IMR-90 (cell line): ENCODE measurements around the gene RAB37. TPM values are rescaled to one million over a fixed set of nuclear protein-coding genes. Genes with fewer than 3 reads are reported as not detected.

Experiments used
- ATAC-seq: fragments of 200-7000 bp; cut with Tn5 transposase; 2 replicates; pipeline ENCODE4 v1.9.1; 2020; ENCODE audit warnings: low read depth, mild to moderate bottlenecking, moderate library complexity
- BruUV-seq: library from RNA; stranded (reverse); fragments of 400-500 nt; replicated peaks from 2 replicates; lab custom pipeline; 2021; lab: Mats Ljungman, UMichigan
- CTCF ChIA-PET: fragments of 300-600 bp; formaldehyde crosslinking; extraction: SDS; loops from one replicate; lab custom pipeline; 2021; ENCODE audit warnings: antibody characterized with exemption; lab: Yijun Ruan, JAX
- POLR2A ChIA-PET: fragments of 300-600 bp; sonication (Branson Sonifier 250); formaldehyde crosslinking; loops from one replicate; lab custom pipeline; 2022; ENCODE audit warnings: antibody characterized with exemption; ENCODE audit not compliant: unreplicated experiment; lab: Charles Lee
- DNase-seq: peaks from one replicate; pipeline ENCODE4 v3.0.0; 2013
- H2AFZ ChIP-seq: replicated peaks from 2 replicates; pipeline ENCODE3; 2013; ENCODE audit warnings: low read length, mild to moderate bottlenecking; ENCODE audit not compliant: poor library complexity
- H2AK5ac ChIP-seq: 2 replicates; pipeline ENCODE4 v1.6.1; 2013; ENCODE audit warnings: low read depth, low read length, inconsistent platforms
- H2AK9ac ChIP-seq: replicated peaks from 2 replicates; pipeline ENCODE3; 2013; ENCODE audit warnings: mild to moderate bottlenecking, low read depth, low read length, moderate library complexity; ENCODE audit not compliant: poor library complexity
- H2BK120ac ChIP-seq: 2 replicates; pipeline ENCODE4 v1.6.1; 2013; ENCODE audit warnings: low read depth, low read length, inconsistent platforms
- H2BK15ac ChIP-seq: 3 replicates; pipeline ENCODE4 v1.6.1; 2013; ENCODE audit warnings: low read depth, low read length, inconsistent platforms
- H2BK20ac ChIP-seq: 2 replicates; pipeline ENCODE4 v1.6.1; 2013; ENCODE audit warnings: low read depth, mild to moderate bottlenecking, inconsistent platforms, low read length, moderate library complexity
- H2BK5ac ChIP-seq: 2 replicates; pipeline ENCODE4 v1.6.1; 2013; ENCODE audit warnings: mild to moderate bottlenecking, low read depth, low read length, inconsistent platforms; ENCODE audit not compliant: poor library complexity, severe bottlenecking
- H3K14ac ChIP-seq: replicated peaks from 2 replicates; pipeline ENCODE4 v1.6.1; 2013; ENCODE audit warnings: low read depth, low read length, inconsistent platforms
- H3K18ac ChIP-seq: 2 replicates; pipeline ENCODE4 v1.6.1; 2013; ENCODE audit warnings: low read depth, low read length, control low read depth
- H3K23ac ChIP-seq: 2 replicates; pipeline ENCODE4 v1.6.1; 2013; ENCODE audit warnings: low read depth, low read length, inconsistent platforms
- H3K27ac ChIP-seq: 2 replicates; pipeline ENCODE4 v1.5.1; 2013; ENCODE audit warnings: mild to moderate bottlenecking, control low read depth, low read length; ENCODE audit not compliant: insufficient read depth
- H3K27me3 ChIP-seq: 2 replicates; pipeline ENCODE4 v1.6.1; 2013; ENCODE audit warnings: low read length; ENCODE audit not compliant: control insufficient read depth, insufficient read depth
- H3K36me3 ChIP-seq: 2 replicates; pipeline ENCODE4 v1.6.1; 2013; ENCODE audit warnings: low read length, mixed read lengths; ENCODE audit not compliant: control insufficient read depth, insufficient read depth
- H3K4ac ChIP-seq: 2 replicates; pipeline ENCODE4 v1.6.1; 2013; ENCODE audit warnings: low read depth, low read length, inconsistent platforms
- H3K4me1 ChIP-seq: 2 replicates; pipeline ENCODE4 v1.6.1; 2013; ENCODE audit warnings: low read length, mixed read lengths; ENCODE audit not compliant: control insufficient read depth, insufficient read depth
- H3K4me2 ChIP-seq: 2 replicates; pipeline ENCODE4 v1.6.1; 2013; ENCODE audit warnings: low read depth, mild to moderate bottlenecking, control low read depth, low read length, moderate library complexity
- H3K4me3 ChIP-seq: 2 replicates; pipeline ENCODE4 v1.5.1; 2013; ENCODE audit warnings: low read depth, mild to moderate bottlenecking, control low read depth, low read length, moderate library complexity; ENCODE audit not compliant: insufficient read depth
- H3K56ac ChIP-seq: 2 replicates; pipeline ENCODE4 v1.6.1; 2013; ENCODE audit warnings: low read length, inconsistent platforms; ENCODE audit not compliant: insufficient read depth; ENCODE audit errors: extremely low read depth
- H3K79me1 ChIP-seq, 2 experiments: 2 replicates each; pipeline ENCODE4 v1.6.1; 2013; ENCODE audit warnings: low read length in 2 of 2, inconsistent platforms in 1 of 2, low read depth in 1 of 2
- H3K9ac ChIP-seq: 2 replicates; pipeline ENCODE4 v1.6.1; 2013; ENCODE audit warnings: low read depth, low read length, control low read depth
- H3K9me1 ChIP-seq: 2 replicates; pipeline ENCODE4 v1.6.1; 2013; ENCODE audit warnings: low read length, inconsistent platforms; ENCODE audit not compliant: insufficient read depth
- H3K9me3 ChIP-seq: 2 replicates; pipeline ENCODE4 v1.6.1; 2013; ENCODE audit warnings: low read length; ENCODE audit not compliant: control insufficient read depth, insufficient read depth
- H4K20me1 ChIP-seq: 2 replicates; pipeline ENCODE4 v1.6.1; 2013; ENCODE audit warnings: low read length, inconsistent platforms; ENCODE audit not compliant: insufficient read depth
- H4K5ac ChIP-seq: 2 replicates; pipeline ENCODE4 v1.6.1; 2013; ENCODE audit warnings: mild to moderate bottlenecking, low read depth, low read length, control low read depth
- H4K8ac ChIP-seq, 2 experiments: 2 replicates each; pipeline ENCODE4 v1.6.1; 2013; ENCODE audit warnings: low read depth in 2 of 2, low read length in 2 of 2, control low read depth in 1 of 2, inconsistent platforms in 1 of 2
- H4K91ac ChIP-seq: 2 replicates; pipeline ENCODE4 v1.6.1; 2013; ENCODE audit warnings: low read depth, low read length, inconsistent platforms; ENCODE audit not compliant: insufficient read depth
- BHLHE40 ChIP-seq: fragments of 150-350 bp; IDR thresholded peaks from 2 replicates; pipeline ENCODE4 v1.6.1; 2016; ENCODE audit warnings: mild to moderate bottlenecking, low read depth, low read length
- CEBPB ChIP-seq: IDR thresholded peaks from 2 replicates; pipeline ENCODE4 v1.6.1; 2012; ENCODE audit warnings: low read depth, low read length, improper control_type of control experiment
- CHD1 ChIP-seq: IDR thresholded peaks from 2 replicates; pipeline ENCODE4 v1.6.1; 2012; ENCODE audit warnings: low read depth, low read length, improper control_type of control experiment
- FOS ChIP-seq: fragments of 150-350 bp; IDR thresholded peaks from 2 replicates; pipeline ENCODE4 v1.6.1; 2016; ENCODE audit warnings: low read depth, low read length
- MAFK ChIP-seq: IDR thresholded peaks from 2 replicates; pipeline ENCODE4 v1.6.1; 2012; ENCODE audit warnings: low read depth, low read length, improper control_type of control experiment
- MAZ ChIP-seq: IDR thresholded peaks from 2 replicates; pipeline ENCODE4 v1.6.1; 2012; ENCODE audit warnings: low read depth, mild to moderate bottlenecking, low read length, improper control_type of control experiment, moderate library complexity, borderline replicate concordance
- MXI1 ChIP-seq: IDR thresholded peaks from 2 replicates; pipeline ENCODE4 v1.6.1; 2012; ENCODE audit warnings: low read depth, mild to moderate bottlenecking, low read length, moderate library complexity, borderline replicate concordance
- NFE2L2 ChIP-seq: fragments of 150-350 bp; IDR thresholded peaks from 2 replicates; pipeline ENCODE4 v1.6.1; 2016; ENCODE audit warnings: low read depth, mild to moderate bottlenecking, low read length
- POLR2A ChIP-seq: IDR thresholded peaks from 2 replicates; pipeline ENCODE4 v1.6.1; 2012; ENCODE audit warnings: mild to moderate bottlenecking, low read depth, low read length
- RAD21 ChIP-seq: IDR thresholded peaks from 2 replicates; pipeline ENCODE4 v1.6.1; 2012; ENCODE audit warnings: low read length, improper control_type of control experiment
- RCOR1 ChIP-seq: IDR thresholded peaks from 2 replicates; pipeline ENCODE4 v1.6.1; 2012; ENCODE audit warnings: mild to moderate bottlenecking, low read length, improper control_type of control experiment; ENCODE audit not compliant: insufficient replicate concordance
- RFX5 ChIP-seq: IDR thresholded peaks from 2 replicates; pipeline ENCODE4 v1.8.0; 2012; ENCODE audit warnings: low read depth, mild to moderate bottlenecking, low read length, moderate library complexity
- SMC3 ChIP-seq: fragments of 150-350 bp; IDR thresholded peaks from 2 replicates; pipeline ENCODE4 v1.6.1; 2016; ENCODE audit warnings: low read depth, mild to moderate bottlenecking, antibody characterized with exemption, low read length, moderate library complexity
- WGBS, 2 experiments: methylation state at CpG; one replicate each; pipeline versions ENCODE4 v1.1.5 to v1.1.7; 2013; ENCODE audit warnings: missing lambda C conversion rate in 2 of 2; ENCODE audit not compliant: insufficient read length in 1 of 2; ENCODE audit errors: extremely low coverage in 2 of 2; 5-methylcytosine and 5-hydroxymethylcytosine counted together
- dilution Hi-C: fragments of 300-500 bp; cut with HindIII; formaldehyde crosslinking; loops from one replicate; pipeline ENCODE4 v1.14.3; 2018; ENCODE audit warnings: low sequenced_read_pairs; ENCODE audit not compliant: unreplicated experiment
- in situ Hi-C: fragments of 300-500 bp; cut with MboI; formaldehyde crosslinking; loops from 3 replicates; pipeline ENCODE4 v1.14.3; 2019; ENCODE audit warnings: low sequenced_read_pairs, inconsistent platforms, mixed read lengths
- intact Hi-C: fragments of 100-400 bp; cut with micrococcal nuclease; formaldehyde crosslinking; loops from 2 replicates; pipeline ENCODE4 v1.10.0; 2022
- polyA plus RNA-seq, 3 experiments: library from polyadenylated mRNA; depleted of rRNA; stranded (reverse); fragments of >200 nt; gene quantifications; 2 replicates each; pipeline ENCODE4 v1.2.3, GENCODE V29; 2012; ENCODE audit warnings: low replicate concordance in 1 of 3
- total RNA-seq: library from RNA; depleted of rRNA; stranded (reverse); fragments of >200 nt; gene quantifications from 2 replicates; pipeline ENCODE4 v1.2.3, GENCODE V29; 2012
- TF ChIP-seq, protein P1 (sequence below): conservative IDR thresholded peaks from 2 replicates; pipeline ENCODE4 v1.5.1; 2012; ENCODE audit warnings: mild to moderate bottlenecking, low read depth, low read length, improper control_type of control experiment
- TF ChIP-seq, protein P2 (sequence below): fragments of 150-350 bp; IDR thresholded peaks from 2 replicates; pipeline ENCODE4 v1.6.1; 2016; ENCODE audit warnings: low read depth, mild to moderate bottlenecking, low read length, moderate library complexity, borderline replicate concordance
- TF ChIP-seq, protein P3 (sequence below): fragments of 150-350 bp; IDR thresholded peaks from 2 replicates; pipeline ENCODE4 v1.6.1; 2017; ENCODE audit warnings: mild to moderate bottlenecking, antibody characterized with exemption, low read length, low read depth

RAB37 gene
- total and polyA plus RNA-seq, 2 of the 4 experiments (the other 2 are of a cell fraction) = 0.19 TPM; not detected in 1

DNA sequence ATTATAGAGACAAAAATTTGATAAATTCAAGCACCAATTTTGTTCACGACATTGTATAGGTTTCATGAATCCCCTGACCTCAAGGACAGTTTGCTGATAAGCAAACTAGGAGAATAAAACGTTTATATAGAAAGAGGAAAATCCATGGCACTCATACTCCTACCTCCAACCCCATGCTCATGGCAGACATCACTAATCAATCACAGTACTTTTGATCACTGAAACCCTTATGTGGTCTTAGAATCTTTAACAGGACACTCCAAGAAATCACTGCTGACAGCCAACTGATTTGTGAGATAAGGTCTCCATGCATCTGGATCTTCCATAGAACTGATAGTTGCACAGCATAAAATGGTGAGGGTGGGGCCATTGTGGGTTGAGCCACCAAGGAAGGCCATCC lies 6.7 kb downstream of the RAB37 start:
- WGBS, 2 experiments = no CpG with 5 or more reads among the region's 2 CpGs
- H2BK120ac ChIP-seq = no peak overlapping the region
- no peaks in the 10 kb centered on the region for H3K79me1 ChIP-seq
- ChIA-PET CTCF (no interaction called here), POLR2A (no interaction called here)
- H3K56ac ChIP-seq = no peak overlapping the region
- H2BK15ac ChIP-seq = no peak overlapping the region
- H2BK5ac ChIP-seq = no peak overlapping the region
- H2AK9ac ChIP-seq = peak overlapping the region; percentile 10
- no peak overlapping the region for H3K18ac ChIP-seq
- no peak overlapping the region for H3K9ac ChIP-seq
- ATAC-seq (no peak), DNase-seq (no peak)
- no peak overlapping the region for H3K4me2 ChIP-seq
- no TSS peak for BruUV-seq
- no peak overlapping the region for H4K8ac ChIP-seq
- no peaks in the 10 kb centered on the region for H4K20me1 ChIP-seq
- H2BK20ac ChIP-seq = no peak overlapping the region
- H2AK5ac ChIP-seq = no peak overlapping the region
- no peaks in the 10 kb centered on the region for H3K9me3 ChIP-seq
- H3K4ac ChIP-seq = no peak overlapping the region
- intact Hi-C loops = loop anchor here (1.0 kb wide), 3 partner anchors 33 to 215 kb away; partner anchors contain the start of gene NAT9
- H4K5ac ChIP-seq = no peak overlapping the region
- no peak overlapping the region for H4K91ac ChIP-seq
- TF ChIP-seq CEBPB (no peak), MAFK (no peak), POLR2A (no peak), RAD21 (no peak), NFE2L2 (no peak), MXI1 (no peak), SMC3 (no peak), BHLHE40 (no peak), RCOR1 (no peak), FOS (no peak), MAZ (no peak), RFX5 (no peak), CHD1 (no peak)
- TF ChIP-seq, protein P1, sequence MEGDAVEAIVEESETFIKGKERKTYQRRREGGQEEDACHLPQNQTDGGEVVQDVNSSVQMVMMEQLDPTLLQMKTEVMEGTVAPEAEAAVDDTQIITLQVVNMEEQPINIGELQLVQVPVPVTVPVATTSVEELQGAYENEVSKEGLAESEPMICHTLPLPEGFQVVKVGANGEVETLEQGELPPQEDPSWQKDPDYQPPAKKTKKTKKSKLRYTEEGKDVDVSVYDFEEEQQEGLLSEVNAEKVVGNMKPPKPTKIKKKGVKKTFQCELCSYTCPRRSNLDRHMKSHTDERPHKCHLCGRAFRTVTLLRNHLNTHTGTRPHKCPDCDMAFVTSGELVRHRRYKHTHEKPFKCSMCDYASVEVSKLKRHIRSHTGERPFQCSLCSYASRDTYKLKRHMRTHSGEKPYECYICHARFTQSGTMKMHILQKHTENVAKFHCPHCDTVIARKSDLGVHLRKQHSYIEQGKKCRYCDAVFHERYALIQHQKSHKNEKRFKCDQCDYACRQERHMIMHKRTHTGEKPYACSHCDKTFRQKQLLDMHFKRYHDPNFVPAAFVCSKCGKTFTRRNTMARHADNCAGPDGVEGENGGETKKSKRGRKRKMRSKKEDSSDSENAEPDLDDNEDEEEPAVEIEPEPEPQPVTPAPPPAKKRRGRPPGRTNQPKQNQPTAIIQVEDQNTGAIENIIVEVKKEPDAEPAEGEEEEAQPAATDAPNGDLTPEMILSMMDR = no peak
- TF ChIP-seq, protein P2, sequence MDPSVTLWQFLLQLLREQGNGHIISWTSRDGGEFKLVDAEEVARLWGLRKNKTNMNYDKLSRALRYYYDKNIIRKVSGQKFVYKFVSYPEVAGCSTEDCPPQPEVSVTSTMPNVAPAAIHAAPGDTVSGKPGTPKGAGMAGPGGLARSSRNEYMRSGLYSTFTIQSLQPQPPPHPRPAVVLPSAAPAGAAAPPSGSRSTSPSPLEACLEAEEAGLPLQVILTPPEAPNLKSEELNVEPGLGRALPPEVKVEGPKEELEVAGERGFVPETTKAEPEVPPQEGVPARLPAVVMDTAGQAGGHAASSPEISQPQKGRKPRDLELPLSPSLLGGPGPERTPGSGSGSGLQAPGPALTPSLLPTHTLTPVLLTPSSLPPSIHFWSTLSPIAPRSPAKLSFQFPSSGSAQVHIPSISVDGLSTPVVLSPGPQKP = no peak
- TF ChIP-seq, protein P3, sequence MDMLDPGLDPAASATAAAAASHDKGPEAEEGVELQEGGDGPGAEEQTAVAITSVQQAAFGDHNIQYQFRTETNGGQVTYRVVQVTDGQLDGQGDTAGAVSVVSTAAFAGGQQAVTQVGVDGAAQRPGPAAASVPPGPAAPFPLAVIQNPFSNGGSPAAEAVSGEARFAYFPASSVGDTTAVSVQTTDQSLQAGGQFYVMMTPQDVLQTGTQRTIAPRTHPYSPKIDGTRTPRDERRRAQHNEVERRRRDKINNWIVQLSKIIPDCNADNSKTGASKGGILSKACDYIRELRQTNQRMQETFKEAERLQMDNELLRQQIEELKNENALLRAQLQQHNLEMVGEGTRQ = no peak
- no peak overlapping the region for H3K23ac ChIP-seq
- H3K36me3 ChIP-seq = no peaks in the 10 kb centered on the region
- peaks cover 8% of the 10 kb centered on the region; the same call in 1 of the 2 replicates for H3K27me3 ChIP-seq
- H3K9me1 ChIP-seq = no peaks in the 10 kb centered on the region
- H3K4me1 ChIP-seq = peaks cover 3% of the 10 kb centered on the region; the same call in 1 of the 2 replicates
- no peak overlapping the region for H3K14ac ChIP-seq
- no peak overlapping the region for H3K4me3 ChIP-seq
- H3K27ac ChIP-seq = no peak overlapping the region
- H2AFZ ChIP-seq = no peak overlapping the region
- in situ Hi-C loops = loop anchor here (5.0 to 10.0 kb wide), 2 partner anchors 124 to 211 kb away; no protein-coding TSS in a partner anchor
- dilution Hi-C loops = no loop called here
